Suprapubic skin (tissue), 4 donors: ENCODE data around the gene CALCR. TPM values are rescaled to one million over a fixed set of nuclear protein-coding genes. Genes with fewer than 3 reads are reported as not detected.

Source experiments
- DNase-seq, 2 donors: peaks; one replicate each; pipeline ENCODE4 v3.0.0-alpha.2; 2019; ENCODE audit warnings: low spot score in 2 of 2
- H3K27ac ChIP-seq: fragments of 200-600 bp; sonication (generic); one replicate; pipeline ENCODE4 v1.5.1; 2019
- H3K27me3 ChIP-seq: fragments of 200-600 bp; sonication (generic); one replicate; pipeline ENCODE4 v1.5.1; 2019
- H3K36me3 ChIP-seq: fragments of 200-600 bp; sonication (generic); one replicate; pipeline ENCODE4 v1.5.1; 2019
- H3K4me1 ChIP-seq: fragments of 200-600 bp; sonication (generic); one replicate; pipeline ENCODE4 v1.5.1; 2019
- H3K4me3 ChIP-seq: fragments of 200-600 bp; sonication (generic); one replicate; pipeline ENCODE4 v1.5.1; 2019; ENCODE audit warnings: mild to moderate bottlenecking
- H3K9me3 ChIP-seq: fragments of 200-600 bp; sonication (generic); one replicate; pipeline ENCODE4 v1.5.1; 2019
- EP300 ChIP-seq: sonication (generic); formaldehyde crosslinking; IDR thresholded peaks from one replicate; pipeline ENCODE4 v1.6.1; 2017; ENCODE audit warnings: antibody characterized with exemption
- POLR2A ChIP-seq, 2 donors: fragments of 450-650 bp; IDR thresholded peaks; one replicate each; pipeline ENCODE4 v1.6.1; 2017; ENCODE audit warnings: antibody characterized with exemption in 2 of 2, mild to moderate bottlenecking in 2 of 2, moderate library complexity in 2 of 2
- POLR2AphosphoS5 ChIP-seq, 3 donors: sonication (generic); formaldehyde crosslinking; IDR thresholded peaks; one replicate each; pipeline ENCODE4 v1.6.1; 2017; ENCODE audit warnings: antibody characterized with exemption in 3 of 3
- WGBS: methylation state at CpG from one replicate; pipeline ENCODE4 v1.1.5; 2018; 5-methylcytosine and 5-hydroxymethylcytosine counted together
- total RNA-seq, 4 donors: library from RNA; depleted of rRNA; stranded (reverse); fragments of >200 nt; gene quantifications; one replicate each; pipeline ENCODE4 v1.1.0, GENCODE V29; 2016
- TF ChIP-seq, protein P1 (sequence below), 2 donors: fragments of 200-600 bp in 1 of 2; fragments of 450-650 bp in 1 of 2; sonication (generic) in 1 of 2; IDR thresholded peaks; one replicate each; pipeline ENCODE4 v1.5.1; 2016 to 2019; ENCODE audit warnings: antibody characterized with exemption in 2 of 2, mild to moderate bottlenecking in 1 of 2, moderate library complexity in 1 of 2

The CALCR gene
- total RNA-seq, 4 donors from 2014 or later = not detected

DNA sequence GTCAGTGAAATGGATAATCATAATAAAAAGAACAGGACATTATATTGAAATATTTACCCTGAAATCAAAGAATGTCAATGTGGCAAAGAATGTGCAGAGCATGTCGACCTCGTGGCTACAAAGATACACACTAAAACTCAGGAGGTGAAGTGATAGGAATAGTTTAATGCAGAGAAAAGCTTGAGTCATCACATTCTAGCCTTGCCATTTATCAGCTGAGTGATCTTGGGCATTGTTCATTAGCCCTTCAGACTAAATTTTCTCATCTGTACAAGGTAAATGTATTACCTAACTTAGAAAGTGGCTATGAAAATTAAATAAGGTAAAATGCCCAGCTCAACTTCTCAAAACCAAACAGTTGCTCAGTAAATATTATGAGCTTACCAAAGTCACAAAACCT lies 22.6 kb downstream of the CALCR start:
- 79% methylated on average over 2 of the region's 2 CpGs for WGBS
- Histone ChIP-seq H3K27me3 (no peaks in the 10 kb centered on the region), H3K9me3 (no peaks in the 10 kb centered on the region)

DNA sequence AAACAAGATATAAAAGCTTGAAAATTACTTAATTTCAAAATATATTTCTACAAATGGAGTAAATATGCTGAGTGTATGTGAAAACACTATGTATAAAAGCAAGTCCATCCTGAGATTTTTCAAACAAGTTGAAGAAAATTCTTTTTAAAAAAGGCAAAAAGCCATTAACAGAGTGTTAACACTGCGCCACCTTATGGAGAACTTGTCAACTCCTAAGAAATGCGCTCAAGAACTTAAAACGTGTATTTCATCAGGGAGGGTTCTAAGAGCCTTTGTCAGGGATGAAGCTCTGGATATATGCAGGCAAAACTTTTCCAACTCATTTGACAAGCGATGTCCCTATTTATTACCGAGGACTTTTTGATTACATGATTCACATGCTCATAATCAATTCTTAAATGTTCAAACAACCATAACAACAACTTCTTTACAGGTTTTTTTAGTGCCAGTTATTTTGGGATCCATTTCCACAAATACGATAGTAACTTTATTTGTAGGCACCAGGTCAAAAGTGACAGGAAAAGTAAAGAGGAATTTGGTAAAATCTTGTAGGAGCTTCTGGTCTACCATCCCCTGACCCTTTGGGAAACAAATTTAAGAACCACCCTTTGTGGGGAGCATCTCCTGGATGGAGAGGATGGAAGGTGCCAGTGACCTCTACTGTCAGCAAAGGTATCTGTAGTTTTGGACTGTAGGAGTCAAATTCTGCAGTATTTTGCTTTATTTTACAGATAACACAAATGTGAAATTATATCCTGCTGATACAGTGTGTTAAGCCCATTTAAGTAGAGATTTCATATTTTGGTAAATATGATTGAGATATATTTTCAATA lies 23.2 kb downstream of the CALCR start:
- Histone ChIP-seq H3K27ac (no peak overlapping the region), H3K4me3 (no peak overlapping the region), H3K9me3 (no peaks in the 10 kb centered on the region), H3K36me3 (no peaks in the 10 kb centered on the region), H3K27me3 (no peaks in the 10 kb centered on the region), H3K4me1 (no peaks in the 10 kb centered on the region)
- WGBS = 16% methylated on average over 6 of the region's 6 CpGs
- TF ChIP-seq POLR2AphosphoS5 (IDR thresholded peaks at IDR 0.05) (no peak), POLR2A (IDR thresholded peaks at IDR 0.05) (no peak), EP300 (no peak)
- TF ChIP-seq, protein P1, sequence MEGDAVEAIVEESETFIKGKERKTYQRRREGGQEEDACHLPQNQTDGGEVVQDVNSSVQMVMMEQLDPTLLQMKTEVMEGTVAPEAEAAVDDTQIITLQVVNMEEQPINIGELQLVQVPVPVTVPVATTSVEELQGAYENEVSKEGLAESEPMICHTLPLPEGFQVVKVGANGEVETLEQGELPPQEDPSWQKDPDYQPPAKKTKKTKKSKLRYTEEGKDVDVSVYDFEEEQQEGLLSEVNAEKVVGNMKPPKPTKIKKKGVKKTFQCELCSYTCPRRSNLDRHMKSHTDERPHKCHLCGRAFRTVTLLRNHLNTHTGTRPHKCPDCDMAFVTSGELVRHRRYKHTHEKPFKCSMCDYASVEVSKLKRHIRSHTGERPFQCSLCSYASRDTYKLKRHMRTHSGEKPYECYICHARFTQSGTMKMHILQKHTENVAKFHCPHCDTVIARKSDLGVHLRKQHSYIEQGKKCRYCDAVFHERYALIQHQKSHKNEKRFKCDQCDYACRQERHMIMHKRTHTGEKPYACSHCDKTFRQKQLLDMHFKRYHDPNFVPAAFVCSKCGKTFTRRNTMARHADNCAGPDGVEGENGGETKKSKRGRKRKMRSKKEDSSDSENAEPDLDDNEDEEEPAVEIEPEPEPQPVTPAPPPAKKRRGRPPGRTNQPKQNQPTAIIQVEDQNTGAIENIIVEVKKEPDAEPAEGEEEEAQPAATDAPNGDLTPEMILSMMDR (IDR thresholded peaks at IDR 0.05) = no peak
- no peak for DNase-seq

More for the DNA sequence above, 22.6 kb downstream of the CALCR start:
- H3K4me1 ChIP-seq = no peaks in the 10 kb centered on the region
- TF ChIP-seq EP300 (no peak), POLR2A (IDR thresholded peaks at IDR 0.05) (no peak), POLR2AphosphoS5 (IDR thresholded peaks at IDR 0.05) (no peak)
- TF ChIP-seq, protein P1 (IDR thresholded peaks at IDR 0.05) = no peak
- H3K36me3 ChIP-seq = no peaks in the 10 kb centered on the region
- DNase-seq = no peak
- H3K4me3 ChIP-seq = no peak overlapping the region
- no peak overlapping the region for H3K27ac ChIP-seq

DNA sequence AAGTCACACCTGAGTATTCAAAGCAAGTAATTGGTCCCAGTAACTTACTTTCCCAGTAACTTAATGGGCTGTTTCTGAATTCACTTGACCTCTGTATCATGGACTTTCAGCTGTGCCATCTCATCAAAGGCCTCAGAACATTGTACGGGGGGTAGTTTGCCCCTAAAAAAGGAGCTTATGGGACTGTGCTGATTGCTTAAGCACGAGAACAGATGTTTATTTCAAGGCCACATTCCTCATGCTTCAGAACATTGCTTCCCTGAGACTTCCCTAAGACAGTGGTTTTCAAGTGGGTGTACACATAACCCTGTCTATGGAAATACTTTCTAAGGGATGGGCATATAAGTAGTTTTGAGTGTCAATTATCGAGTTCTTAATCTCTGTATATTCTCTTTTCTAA lies 26.8 kb downstream of the CALCR start:
- no peak for DNase-seq
- Histone ChIP-seq H3K36me3 (no peaks in the 10 kb centered on the region), H3K27me3 (no peaks in the 10 kb centered on the region), H3K9me3 (no peaks in the 10 kb centered on the region), H3K4me1 (no peaks in the 10 kb centered on the region), H3K27ac (no peak overlapping the region), H3K4me3 (no peak overlapping the region)
- 72% methylated on average over 3 of the region's 3 CpGs for WGBS
- TF ChIP-seq, protein P1 (IDR thresholded peaks at IDR 0.05) = no peak
- no peak for TF ChIP-seq POLR2AphosphoS5 (IDR thresholded peaks at IDR 0.05)
- no peak for TF ChIP-seq POLR2A (IDR thresholded peaks at IDR 0.05)
- no peak for TF ChIP-seq EP300

DNA sequence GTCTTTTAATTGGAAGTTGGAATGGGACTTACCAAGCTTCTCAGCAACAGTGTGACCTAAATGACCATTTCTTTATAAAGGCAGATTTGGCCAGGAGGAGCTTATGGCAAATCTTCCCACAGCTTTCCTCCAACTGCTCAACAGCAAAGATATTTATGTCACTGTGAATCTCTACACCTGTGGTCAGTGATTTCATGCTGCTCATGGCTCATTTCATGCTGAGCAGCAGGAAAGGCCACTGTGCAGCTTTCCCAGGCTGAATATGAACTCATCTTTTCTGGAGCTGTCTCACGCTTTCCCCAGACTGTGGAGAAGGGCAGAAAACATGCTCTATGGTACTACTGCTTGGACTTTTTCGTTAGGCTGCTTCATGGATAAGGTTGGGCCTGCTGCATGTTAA lies 29.8 kb downstream of the CALCR start:
- no peaks in the 10 kb centered on the region for H3K4me1 ChIP-seq
- no peak overlapping the region for H3K27ac ChIP-seq
- TF ChIP-seq EP300 = no peak
- TF ChIP-seq, protein P1 (IDR thresholded peaks at IDR 0.05) = no peak
- TF ChIP-seq POLR2A (IDR thresholded peaks at IDR 0.05) = no peak
- TF ChIP-seq POLR2AphosphoS5 (IDR thresholded peaks at IDR 0.05) = no peak
- no peak for DNase-seq
- H3K27me3 ChIP-seq = no peaks in the 10 kb centered on the region
- H3K4me3 ChIP-seq = no peak overlapping the region
- no peaks in the 10 kb centered on the region for H3K36me3 ChIP-seq
- no peaks in the 10 kb centered on the region for H3K9me3 ChIP-seq
- WGBS = 70% methylated on average over 2 of the region's 2 CpGs

DNA sequence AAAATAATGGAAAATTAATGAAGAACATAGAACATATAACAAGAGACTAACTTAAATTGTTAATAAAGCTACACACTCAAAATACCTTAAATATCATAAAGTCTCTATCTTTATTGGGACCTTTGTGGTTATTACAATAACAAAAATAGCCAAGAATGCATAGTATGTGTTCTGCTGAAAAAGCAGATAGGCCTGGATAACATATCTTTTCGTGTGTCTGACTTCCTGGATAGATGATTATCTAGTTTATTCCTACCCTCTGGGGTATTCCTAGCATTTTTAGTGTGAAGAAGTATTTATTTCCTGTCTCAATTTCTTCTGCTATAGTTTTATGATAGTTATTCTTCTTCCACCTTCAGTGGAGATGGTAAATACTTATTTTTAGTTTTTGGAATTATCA lies 36.5 kb downstream of the CALCR start:
- Histone ChIP-seq H3K4me1 (no peaks in the 10 kb centered on the region), H3K36me3 (no peaks in the 10 kb centered on the region), H3K9me3 (no peaks in the 10 kb centered on the region), H3K4me3 (no peak overlapping the region), H3K27ac (no peak overlapping the region), H3K27me3 (no peaks in the 10 kb centered on the region)
- DNase-seq = no peak
- WGBS = 18% methylated on average over 1 of the region's 1 CpG
- TF ChIP-seq EP300 (no peak), POLR2A (IDR thresholded peaks at IDR 0.05) (no peak), POLR2AphosphoS5 (IDR thresholded peaks at IDR 0.05) (no peak)
- TF ChIP-seq, protein P1 (IDR thresholded peaks at IDR 0.05) = no peak
